Measurements from ENCODE around the gene EFCC1. TPM values are rescaled to one million over a fixed set of nuclear protein-coding genes. Genes with fewer than 3 reads are reported as not detected.

The EFCC1 gene
- total RNA-seq, 2 experiments from 2014 or later = 0.16 to 0.38 TPM

DNA sequence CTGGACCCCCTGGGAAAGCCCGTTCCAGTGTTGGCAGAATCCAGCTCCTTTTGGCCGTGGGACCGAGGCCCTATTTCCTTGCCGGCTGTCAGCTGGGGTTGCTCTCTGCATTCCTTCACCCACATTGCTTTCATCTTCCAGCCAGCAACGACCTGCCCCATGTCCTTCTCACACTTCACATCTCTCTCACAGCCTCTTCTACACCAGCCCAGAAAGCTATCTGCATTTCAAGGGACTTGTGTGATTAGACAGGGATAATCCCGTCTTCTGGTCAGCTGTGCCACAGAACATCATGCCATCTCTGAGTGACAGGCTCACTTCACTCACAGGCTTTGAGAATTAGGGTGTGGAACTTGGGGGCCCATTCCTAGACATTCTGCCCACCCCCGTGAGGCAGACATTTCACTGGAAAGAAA is 16.4 kb downstream of the EFCC1 start:
- Mint-ChIP-seq H3K4me3 (no peak overlapping the region), H3K36me3 (ENCODE audit: low read depth) (no peaks in the 10 kb centered on the region), H3K27ac (peak overlapping the region; percentile 72), H3K4me1 (ENCODE audit: low read depth) (peaks cover 35% of the 10 kb centered on the region), H3K9me3 (no peaks in the 10 kb centered on the region), H3K27me3 (no peaks in the 10 kb centered on the region)
- POLR2A ChIA-PET = interaction anchor here (0.6 to 4.7 kb wide), 11 partner anchors 9 to 1089 kb away, joined by 3 to 56 read pairs (median 7); partner anchors contain the start of gene RAB43
- TF ChIP-seq, protein P1, sequence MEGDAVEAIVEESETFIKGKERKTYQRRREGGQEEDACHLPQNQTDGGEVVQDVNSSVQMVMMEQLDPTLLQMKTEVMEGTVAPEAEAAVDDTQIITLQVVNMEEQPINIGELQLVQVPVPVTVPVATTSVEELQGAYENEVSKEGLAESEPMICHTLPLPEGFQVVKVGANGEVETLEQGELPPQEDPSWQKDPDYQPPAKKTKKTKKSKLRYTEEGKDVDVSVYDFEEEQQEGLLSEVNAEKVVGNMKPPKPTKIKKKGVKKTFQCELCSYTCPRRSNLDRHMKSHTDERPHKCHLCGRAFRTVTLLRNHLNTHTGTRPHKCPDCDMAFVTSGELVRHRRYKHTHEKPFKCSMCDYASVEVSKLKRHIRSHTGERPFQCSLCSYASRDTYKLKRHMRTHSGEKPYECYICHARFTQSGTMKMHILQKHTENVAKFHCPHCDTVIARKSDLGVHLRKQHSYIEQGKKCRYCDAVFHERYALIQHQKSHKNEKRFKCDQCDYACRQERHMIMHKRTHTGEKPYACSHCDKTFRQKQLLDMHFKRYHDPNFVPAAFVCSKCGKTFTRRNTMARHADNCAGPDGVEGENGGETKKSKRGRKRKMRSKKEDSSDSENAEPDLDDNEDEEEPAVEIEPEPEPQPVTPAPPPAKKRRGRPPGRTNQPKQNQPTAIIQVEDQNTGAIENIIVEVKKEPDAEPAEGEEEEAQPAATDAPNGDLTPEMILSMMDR (IDR thresholded peaks at IDR 0.05) = no peak
- CTCF ChIA-PET = interaction anchor here (1.1 to 8.6 kb wide), 9 partner anchors 9 to 229 kb away, joined by 3 to 77 read pairs (median 15); no protein-coding TSS in a partner anchor
- intact Hi-C loops (cut with micrococcal nuclease) = no loop called here
- no peak for ATAC-seq
- DNase-seq = no peak

DNA sequence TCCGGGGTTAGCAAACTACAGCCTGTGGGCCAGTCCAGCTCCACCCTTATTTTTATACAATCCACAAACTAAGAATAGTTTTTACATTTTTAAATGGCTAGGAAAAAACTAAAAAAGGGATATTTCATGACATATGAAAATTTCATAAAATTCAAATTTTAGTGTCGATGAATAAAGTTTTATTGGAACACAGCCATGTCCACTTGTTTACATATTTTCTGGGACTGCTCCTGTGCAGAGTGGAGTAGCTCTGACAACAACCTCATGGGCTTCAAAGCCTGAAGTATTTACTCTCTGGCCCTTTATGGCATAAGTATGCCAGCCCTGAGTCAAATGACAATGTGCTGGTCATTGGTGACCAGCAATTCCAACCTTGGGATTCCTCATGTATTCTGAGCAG is 17.2 kb downstream of the EFCC1 start:
- H3K36me3 Mint-ChIP-seq (ENCODE audit: low read depth) = no peaks in the 10 kb centered on the region
- TF ChIP-seq, protein P1 (IDR thresholded peaks at IDR 0.05) = no peak
- intact Hi-C loops (cut with micrococcal nuclease) = no loop called here
- ChIA-PET POLR2A (interaction anchor here (0.6 to 4.7 kb wide), 4 partner anchors 8 to 27 kb away, joined by 3 to 56 read pairs (median 18); no protein-coding TSS in a partner anchor), CTCF (interaction anchor here (3.6 to 8.6 kb wide), 3 partner anchors 9 to 48 kb away, joined by 66 to 77 read pairs (median 75); no protein-coding TSS in a partner anchor)
- ATAC-seq (no peak), DNase-seq (no peak)
- no peaks in the 10 kb centered on the region for H3K9me3 Mint-ChIP-seq
- no peaks in the 10 kb centered on the region for H3K27me3 Mint-ChIP-seq
- no peak overlapping the region for H3K27ac Mint-ChIP-seq
- H3K4me1 Mint-ChIP-seq (ENCODE audit: low read depth) = peaks cover 40% of the 10 kb centered on the region
- no peak overlapping the region for H3K4me3 Mint-ChIP-seq

DNA sequence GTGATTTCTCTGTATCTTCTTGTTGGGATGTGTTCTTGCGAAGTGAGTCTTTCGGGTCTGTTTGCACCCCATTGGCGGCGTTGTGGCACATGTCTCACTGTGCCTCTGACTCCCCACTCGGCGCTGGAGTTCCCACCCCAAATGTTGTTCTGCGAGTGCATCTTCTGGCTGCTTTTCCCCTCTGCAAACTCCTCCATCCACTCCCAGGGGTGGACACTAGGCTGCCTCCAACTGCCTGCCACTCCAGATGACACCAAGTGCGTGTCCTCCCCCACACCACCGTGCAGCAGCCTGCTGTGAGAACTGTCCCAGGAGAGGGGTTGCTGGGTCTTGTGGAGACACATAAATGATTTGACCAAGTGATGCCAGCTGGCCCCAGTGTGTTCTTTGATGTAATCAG is 17.6 kb downstream of the EFCC1 start:
- Mint-ChIP-seq H3K4me1 (ENCODE audit: low read depth) (peaks cover 40% of the 10 kb centered on the region), H3K27ac (no peak overlapping the region), H3K4me3 (no peak overlapping the region), H3K27me3 (no peaks in the 10 kb centered on the region), H3K36me3 (ENCODE audit: low read depth) (no peaks in the 10 kb centered on the region), H3K9me3 (no peaks in the 10 kb centered on the region)
- intact Hi-C loops (cut with micrococcal nuclease) = no loop called here
- TF ChIP-seq, protein P1 (IDR thresholded peaks at IDR 0.05) = no peak
- ChIA-PET POLR2A (interaction anchor here (2.8 to 3.8 kb wide), 2 partner anchors 8 to 17 kb away, joined by 8 to 56 read pairs; no protein-coding TSS in a partner anchor), CTCF (interaction anchor here (6.1 to 8.6 kb wide), 2 partner anchors 8 to 13 kb away, joined by 66 to 77 read pairs; no protein-coding TSS in a partner anchor)
- ATAC-seq = no peak
- no peak for DNase-seq

DNA sequence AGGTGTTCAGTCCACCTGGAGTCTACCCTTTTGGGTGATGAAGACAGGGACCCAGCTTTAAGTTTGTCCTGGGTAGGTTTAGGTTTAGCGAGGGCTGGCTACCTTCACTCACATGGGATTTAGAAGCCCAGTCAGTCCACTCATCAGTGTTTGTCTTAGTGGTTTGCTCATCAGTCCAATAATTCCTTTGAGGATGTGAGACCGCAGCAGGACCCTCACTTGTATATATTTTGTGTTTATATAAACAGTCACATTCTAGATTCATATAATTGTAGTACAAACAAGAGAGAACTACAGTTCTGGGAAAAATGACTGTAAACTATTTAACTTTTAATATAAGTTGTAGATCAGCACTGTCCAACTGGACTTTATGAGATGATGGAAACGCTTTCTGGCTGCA is 18.2 kb downstream of the EFCC1 start:
- POLR2A ChIA-PET = interaction anchor here (2.8 kb wide), 1 partner anchor 17 kb away, joined by 8 read pairs; no protein-coding TSS in a partner anchor
- CTCF ChIA-PET = interaction anchor here (6.1 to 8.6 kb wide), 2 partner anchors 8 to 13 kb away, joined by 66 to 77 read pairs; no protein-coding TSS in a partner anchor

DNA sequence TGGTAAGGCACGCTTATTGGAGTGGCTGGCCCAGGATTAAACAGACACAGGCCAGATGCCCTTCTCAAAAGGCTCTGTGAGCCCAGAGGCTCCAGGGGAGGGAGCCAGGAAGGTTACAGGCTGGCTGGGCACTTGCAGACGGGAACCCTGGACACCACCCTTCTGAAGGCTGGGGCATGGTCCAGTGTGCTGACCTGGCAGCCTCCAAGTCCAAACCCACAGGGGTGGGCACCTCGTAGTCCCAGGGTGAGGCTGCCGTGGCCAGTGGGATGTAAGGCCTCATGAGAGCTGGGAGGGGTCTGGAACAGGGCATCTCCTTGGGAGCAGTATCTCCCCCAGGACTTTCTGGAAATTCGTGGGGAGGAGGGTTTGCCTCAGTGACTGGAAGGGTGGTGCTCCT is 19.6 kb downstream of the EFCC1 start:
- ATAC-seq (no peak), DNase-seq (no peak)
- intact Hi-C loops (cut with micrococcal nuclease) = no loop called here
- POLR2A ChIA-PET = interaction anchor here (0.6 to 0.7 kb wide), 2 partner anchors 13 to 193 kb away, joined by 3 read pairs; no protein-coding TSS in a partner anchor
- TF ChIP-seq, protein P1 (IDR thresholded peaks at IDR 0.05) = no peak
- Mint-ChIP-seq H3K4me3 (no peak overlapping the region), H3K4me1 (ENCODE audit: low read depth) (peaks cover 35% of the 10 kb centered on the region), H3K36me3 (ENCODE audit: low read depth) (no peaks in the 10 kb centered on the region), H3K27me3 (no peaks in the 10 kb centered on the region), H3K27ac (no peak overlapping the region), H3K9me3 (no peaks in the 10 kb centered on the region)
- CTCF ChIA-PET = interaction anchor here (0.7 to 8.6 kb wide), 3 partner anchors 14 to 225 kb away, joined by 3 to 66 read pairs (median 4); no protein-coding TSS in a partner anchor

More for the DNA sequence above, 18.2 kb downstream of the EFCC1 start:
- no peaks in the 10 kb centered on the region for H3K9me3 Mint-ChIP-seq
- H3K4me1 Mint-ChIP-seq (ENCODE audit: low read depth) = peaks cover 40% of the 10 kb centered on the region
- no peak for ATAC-seq
- TF ChIP-seq, protein P1 (IDR thresholded peaks at IDR 0.05) = no peak
- no peak overlapping the region for H3K4me3 Mint-ChIP-seq
- DNase-seq = no peak
- no peaks in the 10 kb centered on the region for H3K27me3 Mint-ChIP-seq
- H3K36me3 Mint-ChIP-seq (ENCODE audit: low read depth) = no peaks in the 10 kb centered on the region
- H3K27ac Mint-ChIP-seq = no peak overlapping the region
- intact Hi-C loops (cut with micrococcal nuclease) = no loop called here

All from activated CD8-positive, alpha-beta T cell treated with anti-CD3 and anti-CD28 coated beads for 36 hours (primary cell).